ENCODE results near the gene RNU6-9. TPM values are rescaled to one million over a fixed set of nuclear protein-coding genes. Genes with fewer than 3 reads are reported as not detected.
"Not testable (repeated sequence)": the region's sequence is repeated elsewhere in the genome, so short reads cannot be mapped to it uniquely, and the experiment has no call there.

RNU6-9 gene
- total RNA-seq, 1 experiment from 2014 or later: not detected

GRCh38 chr19:876780-877314 lies 16.4 kb upstream of the RNU6-9 start:
- DNase-seq (ENCODE audit: low read depth): no peak

- not testable (repeated sequence) for DNase-seq (ENCODE audit: low read depth)
Observed at GRCh38 chr19:877992-878660, 15.2 kb upstream of the RNU6-9 start.

GRCh38 chr19:878751-879561 lies 14.3 kb upstream of the RNU6-9 start:
- not testable (repeated sequence) for DNase-seq (ENCODE audit: low read depth)

DNA sequence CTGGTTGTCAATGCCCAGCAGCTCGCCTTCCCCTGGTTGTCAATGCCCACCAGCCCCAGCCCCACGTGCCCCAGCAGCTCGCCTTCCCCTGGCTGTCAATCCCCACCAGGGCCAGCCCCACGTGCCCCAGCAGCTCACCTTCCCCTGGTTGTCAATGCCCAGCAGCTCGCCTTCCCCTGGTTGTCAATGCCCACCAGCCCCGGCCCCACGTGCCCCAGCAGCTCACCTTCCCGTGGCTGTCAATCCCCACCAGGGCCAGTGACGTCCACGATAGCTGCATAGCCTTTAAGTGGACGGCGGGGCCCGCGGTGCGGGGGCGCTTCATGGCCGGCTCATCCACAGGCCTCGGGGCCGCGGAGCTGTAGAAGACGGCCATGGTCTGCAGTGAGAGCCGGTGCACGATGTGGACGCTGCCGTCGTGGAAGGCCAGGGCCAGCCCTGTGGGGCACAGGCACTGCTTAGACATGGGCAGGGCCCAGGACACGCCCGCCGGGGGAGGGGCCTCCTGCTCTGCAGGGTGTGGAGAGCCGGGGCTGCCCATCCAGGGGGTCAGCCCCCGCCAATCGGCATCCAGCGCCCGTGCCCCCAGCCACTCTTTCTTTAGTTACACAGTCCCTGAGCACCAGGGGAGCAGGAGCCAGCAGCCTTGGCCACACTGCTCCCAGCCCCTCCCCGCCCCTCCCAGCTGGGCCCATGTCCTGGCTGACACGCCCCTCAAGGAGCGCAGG lies 13.4 kb upstream of the RNU6-9 start:
- no peak for DNase-seq (ENCODE audit: low read depth)

- DNase-seq (ENCODE audit: low read depth): no peak
Observed at GRCh38 chr19:881385-882071, 11.8 kb upstream of the RNU6-9 start.

DNA sequence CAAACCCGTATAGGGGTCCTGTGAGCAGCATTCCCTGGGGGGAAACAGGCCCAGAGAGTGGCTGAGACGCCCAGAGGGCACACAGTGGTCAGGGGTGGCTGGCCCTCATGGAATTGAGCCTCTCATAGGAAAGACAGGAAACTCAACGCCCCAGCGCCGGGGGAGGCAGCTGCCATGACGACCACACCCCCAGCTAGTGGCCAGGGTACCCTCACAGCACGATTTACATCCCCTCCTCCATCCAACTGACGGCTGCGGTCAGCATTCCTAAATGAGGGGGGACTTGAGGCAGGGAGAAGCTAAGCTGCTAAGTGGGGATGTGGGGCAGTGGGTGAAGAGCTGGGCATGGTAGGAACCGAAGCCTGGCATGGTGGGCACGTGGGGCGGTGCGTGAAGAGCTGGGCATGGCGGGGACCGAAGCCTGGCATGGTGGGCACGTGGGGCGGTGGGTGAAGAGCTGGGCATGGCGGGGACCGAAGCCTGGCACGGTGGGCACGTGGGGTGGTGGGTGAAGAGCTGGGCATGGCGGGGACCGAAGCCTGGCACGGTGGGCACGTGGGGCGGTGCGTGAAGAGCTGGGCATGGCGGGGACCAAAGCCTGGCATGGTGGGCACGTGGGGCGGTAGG lies 10.3 kb upstream of the RNU6-9 start:
- DNase-seq (ENCODE audit: low read depth): no peak

- no peak for DNase-seq (ENCODE audit: low read depth)
Observed at GRCh38 chr19:883661-884211, 9.5 kb upstream of the RNU6-9 start.

GRCh38 chr19:884420-885211 lies 8.7 kb upstream of the RNU6-9 start:
- DNase-seq (ENCODE audit: low read depth): no peak

- no peak for DNase-seq (ENCODE audit: low read depth)
Observed at GRCh38 chr19:885536-886224, 7.6 kb upstream of the RNU6-9 start.

DNA sequence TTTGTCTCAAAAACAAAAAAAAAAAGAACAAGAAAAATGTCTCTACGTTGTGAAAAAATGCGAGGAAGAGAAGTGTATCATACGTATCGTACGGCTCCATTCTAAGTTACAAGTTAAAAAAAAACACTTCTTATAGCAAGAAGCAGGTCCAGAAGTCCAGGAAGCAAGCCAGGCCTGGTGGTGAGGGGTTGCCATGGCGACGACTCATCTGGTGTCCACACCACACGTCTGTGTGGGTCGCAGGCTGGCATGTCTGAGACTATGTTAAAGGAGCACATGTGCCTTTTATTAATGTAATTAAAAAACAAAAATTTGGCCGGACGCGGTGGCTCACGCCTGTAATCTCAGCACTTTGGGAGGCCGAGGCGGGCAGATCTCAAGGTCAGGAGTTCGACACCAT lies 6.2 kb upstream of the RNU6-9 start:
- DNase-seq (ENCODE audit: low read depth): peak; percentile 54

- no peak for DNase-seq (ENCODE audit: low read depth)
Observed at GRCh38 chr19:887599-887998, 5.7 kb upstream of the RNU6-9 start.

- no peak for DNase-seq (ENCODE audit: low read depth)
Observed at GRCh38 chr19:888581-889385, 4.5 kb upstream of the RNU6-9 start.

GRCh38 chr19:889662-890295 lies 3.5 kb upstream of the RNU6-9 start:
- DNase-seq (ENCODE audit: low read depth): no peak

- DNase-seq (ENCODE audit: low read depth): no peak
Observed at GRCh38 chr19:890831-891230, 2.5 kb upstream of the RNU6-9 start.

GRCh38 chr19:891421-892200 lies 1.7 kb upstream of the RNU6-9 start:
- DNase-seq (ENCODE audit: low read depth): not testable (repeated sequence)

- DNase-seq (ENCODE audit: low read depth): no peak
Observed at GRCh38 chr19:892243-892893, 916 bp upstream of the RNU6-9 start.

All from HT1080 (cell line).